ENCODE measurements around the gene NDFIP2. TPM values are rescaled to one million over a fixed set of nuclear protein-coding genes. Genes with fewer than 3 reads are reported as not detected.
A peak's percentile ranks its signal among the peaks of the same experiment; 100 is the strongest.

Gene NDFIP2
- total and polyA plus RNA-seq, 10 of the 15 experiments (the other 5 are each of a cell fraction or from before 2014, with no cell fraction given), result 17.9 to 57.2 (median 30.6) TPM

- Histone ChIP-seq H3K27me3 (replicated peaks in 1 of 2; ENCODE audit: control insufficient read depth in 2 of 2, insufficient read depth in 2 of 2, low read length in 1 of 2) (no peaks in the 10 kb centered on the region), H3K27ac (ENCODE audit: control insufficient read depth, insufficient read depth) (no peak overlapping the region), H3K4me1 (ENCODE audit: control insufficient read depth, insufficient read depth, low read length) (peaks cover 4% of the 10 kb centered on the region), H2AFZ (ENCODE audit: control insufficient read depth, low read depth, low read length) (no peak overlapping the region), H3K9me3 (replicated peaks; ENCODE audit: control insufficient read depth, insufficient read depth, low read length) (no peaks in the 10 kb centered on the region; the same call in 2 of the 3 replicates), H4K20me1 (ENCODE audit: control insufficient read depth, insufficient read depth) (no peaks in the 10 kb centered on the region), H3K9ac (ENCODE audit: control insufficient read depth, insufficient read depth, low read length) (no peak overlapping the region), H3K36me3 (ENCODE audit: control insufficient read depth in 2 of 2, insufficient read depth in 2 of 2, low read length in 1 of 2) (no peaks in the 10 kb centered on the region), H3K79me2 (ENCODE audit: control insufficient read depth, insufficient read depth, low read length) (peaks cover 4% of the 10 kb centered on the region), H3K4me2 (ENCODE audit: control insufficient read depth, insufficient read depth) (no peak overlapping the region), H3K4me3 (no peak overlapping the region)
- WGBS (ENCODE audit: insufficient coverage, insufficient replicate concordance, low lambda C conversion rate, missing lambda C conversion rate), result 76% methylated on average over 2 of the region's 2 CpGs
- ChIA-PET RAD21 (ENCODE audit: unreplicated experiment) (interaction anchor here (0.9 to 2.0 kb wide), 6 partner anchors 8 to 68 kb away, joined by 3 to 9 read pairs (median 4); no protein-coding TSS in a partner anchor), SMC1A (ENCODE audit: uncharacterized antibody, unreplicated experiment) (interaction anchor here (0.6 to 4.0 kb wide), 6 partner anchors 9 to 69 kb away, joined by 3 to 41 read pairs (median 8); partner anchors contain the start of gene NDFIP2), CTCF (interaction anchor here (0.9 to 1.2 kb wide), 3 partner anchors 9 to 65 kb away, joined by 3 to 5 read pairs (median 5); no protein-coding TSS in a partner anchor), POLR2A (interaction anchor here (0.6 to 1.3 kb wide), 3 partner anchors 9 to 109 kb away, joined by 3 to 6 read pairs (median 3); no protein-coding TSS in a partner anchor)
- FAIRE-seq (no peak), ATAC-seq (no peak), DNase-seq (ENCODE audit: low read depth, low spot score) (no peak)
- in situ Hi-C loops (cut with MboI), result no loop called here
- TF ChIP-seq CBX5 (IDR thresholded peaks at IDR 0.05; ENCODE audit: low read depth) (no peak), PML (IDR thresholded peaks at IDR 0.05; ENCODE audit: low read length) (no peak), NR2C2 (IDR thresholded peaks at IDR 0.05; ENCODE audit: borderline replicate concordance, control insufficient read depth, insufficient read length, low read depth) (no peak)
- intact Hi-C loops (cut with micrococcal nuclease; ENCODE audit: unreplicated experiment), result no loop called here
- BruUV-seq (replicated peaks), result no TSS peak
Observed at GRCh38 chr13:79492918-79493594, 12.1 kb downstream of the NDFIP2 start.

- RAD21 ChIA-PET (ENCODE audit: unreplicated experiment), result interaction anchor here (0.6 to 1.9 kb wide), 5 partner anchors 13 to 261 kb away, joined by 3 to 6 read pairs (median 3); partner anchors contain the start of gene NDFIP2
- DNase-seq (ENCODE audit: low read depth, low spot score) (no peak), FAIRE-seq (no peak), ATAC-seq (peak; percentile 81)
- Histone ChIP-seq H2AFZ (ENCODE audit: control insufficient read depth, low read depth, low read length) (no peak overlapping the region), H3K4me2 (ENCODE audit: control insufficient read depth, insufficient read depth) (peak overlapping the region; percentile 7; the same call in 1 of the 2 replicates), H3K9me3 (replicated peaks; ENCODE audit: control insufficient read depth, insufficient read depth, low read length) (no peaks in the 10 kb centered on the region), H4K20me1 (ENCODE audit: control insufficient read depth, insufficient read depth) (no peaks in the 10 kb centered on the region), H3K4me3 (no peak overlapping the region), H3K36me3 (ENCODE audit: control insufficient read depth in 2 of 2, insufficient read depth in 2 of 2, low read length in 1 of 2) (no peaks in the 10 kb centered on the region), H3K27me3 (replicated peaks in 1 of 2; ENCODE audit: control insufficient read depth in 2 of 2, insufficient read depth in 2 of 2, low read length in 1 of 2) (no peaks in the 10 kb centered on the region), H3K9ac (ENCODE audit: control insufficient read depth, insufficient read depth, low read length) (no peak overlapping the region), H3K79me2 (ENCODE audit: control insufficient read depth, insufficient read depth, low read length) (peaks cover 1% of the 10 kb centered on the region), H3K27ac (ENCODE audit: control insufficient read depth, insufficient read depth) (no peak overlapping the region), H3K4me1 (ENCODE audit: control insufficient read depth, insufficient read depth, low read length) (peaks cover 4% of the 10 kb centered on the region)
- in situ Hi-C loops (cut with MboI), result no loop called here
- 4% methylated on average over 1 of the region's 1 CpG for WGBS (ENCODE audit: insufficient coverage, insufficient replicate concordance, low lambda C conversion rate, missing lambda C conversion rate)
- POLR2A ChIA-PET, result interaction anchor here (1.1 kb wide), 1 partner anchor 15 kb away, joined by 4 read pairs; the partner anchor contains the start of gene NDFIP2
- no TSS peak for BruUV-seq (replicated peaks)
- SMC1A ChIA-PET (ENCODE audit: uncharacterized antibody, unreplicated experiment), result interaction anchor here (0.9 to 1.4 kb wide), 5 partner anchors 11 to 93 kb away, joined by 3 to 7 read pairs (median 4); no protein-coding TSS in a partner anchor
- CTCF ChIA-PET, result interaction anchor here (1.2 to 1.5 kb wide), 2 partner anchors 71 to 73 kb away, joined by 3 read pairs; no protein-coding TSS in a partner anchor
- TF ChIP-seq TAF1 (IDR thresholded peaks at IDR 0.05; ENCODE audit: borderline replicate concordance, low read depth, low read length), result no peak
- no peak for TF ChIP-seq NRF1 (conservative IDR thresholded peaks at IDR 0.05; ENCODE audit: low read depth, low read length)
- no peak for TF ChIP-seq SP1 (IDR thresholded peaks at IDR 0.05; ENCODE audit: low read depth, low read length)
- TF ChIP-seq POU2F2 (IDR thresholded peaks at IDR 0.05; ENCODE audit: borderline replicate concordance, low read depth, low read length), result no peak
- TF ChIP-seq WRNIP1 (IDR thresholded peaks at IDR 0.05; ENCODE audit: borderline replicate concordance, low read depth, low read length), result no peak
- no peak for TF ChIP-seq IRF4 (IDR thresholded peaks at IDR 0.05; ENCODE audit: low read depth, low read length)
- no peak for TF ChIP-seq MEF2B (IDR thresholded peaks at IDR 0.05; ENCODE audit: partially characterized antibody, poor library complexity, severe bottlenecking)
- no peak for TF ChIP-seq CBX5 (IDR thresholded peaks at IDR 0.05; ENCODE audit: low read depth)
- intact Hi-C loops (cut with micrococcal nuclease; ENCODE audit: unreplicated experiment), result no loop called here
Observed at GRCh38 chr13:79496188-79496587, 15.2 kb downstream of the NDFIP2 start.
